AG09309 (cell line): ENCODE results near the gene CEP170B.
A peak's percentile ranks its signal among the peaks of the same experiment; 100 is the strongest.

Source experiments
- DNase-seq: peaks from one replicate; pipeline ENCODE4 v3.0.0-alpha.2; 2010; ENCODE audit warnings: low read depth
- H3K4me3 ChIP-seq: 2 replicates; pipeline ENCODE4 v1.5.1; 2011; ENCODE audit warnings: mild to moderate bottlenecking, low read depth, low read length, moderate library complexity; ENCODE audit not compliant: control insufficient read depth
- CTCF ChIP-seq: IDR thresholded peaks from 2 replicates; pipeline ENCODE4 v1.5.1; 2011; ENCODE audit warnings: mild to moderate bottlenecking, low read depth, low read length, inconsistent platforms; ENCODE audit not compliant: insufficient read depth, control insufficient read depth; ENCODE audit errors: missing control alignments

The CEP170B gene

DNA sequence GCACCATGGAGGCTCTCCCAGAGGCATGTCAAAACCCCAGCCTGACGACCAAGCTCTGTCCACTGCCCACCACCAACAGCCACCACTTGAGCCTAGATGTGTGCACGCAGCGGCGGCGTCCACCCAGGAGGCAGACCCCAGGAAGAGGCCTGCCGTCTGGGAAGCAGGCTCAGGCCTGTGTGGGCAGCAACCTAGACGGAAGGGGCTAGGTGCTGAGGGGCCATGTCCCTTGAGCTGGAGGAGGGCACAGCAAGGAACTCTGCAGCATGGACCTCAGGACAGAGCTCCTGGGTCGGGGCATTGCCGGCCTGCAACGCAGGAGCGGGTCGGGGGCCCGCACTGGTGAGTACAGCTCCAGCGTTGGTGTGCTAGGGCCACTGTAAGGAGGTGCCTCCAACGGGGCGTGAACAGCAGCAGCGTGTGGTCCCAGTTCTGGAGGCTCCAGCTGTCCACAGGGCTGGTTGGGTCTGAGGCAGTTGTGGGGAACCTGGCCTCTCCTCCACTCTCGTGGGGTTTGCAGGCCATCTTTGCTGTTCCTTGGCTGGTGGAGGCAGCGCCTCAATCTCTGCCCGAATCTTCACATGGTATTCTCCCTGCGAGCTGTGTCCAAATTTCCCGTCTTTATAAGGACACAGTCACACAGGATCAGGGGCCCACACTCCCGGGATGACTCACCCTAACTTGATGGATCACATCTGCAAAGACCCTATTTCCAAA lies 43.7 kb upstream of the CEP170B start:
- DNase-seq = no peak
- no peak for TF ChIP-seq CTCF
- H3K4me3 ChIP-seq = no peak overlapping the region

GRCh38 chr14:104821971-104822608 lies 43.0 kb upstream of the CEP170B start:
- H3K4me3 ChIP-seq = no peak overlapping the region
- no peak for DNase-seq
- no peak for TF ChIP-seq CTCF

- no peak for DNase-seq
- TF ChIP-seq CTCF = no peak
- H3K4me3 ChIP-seq = no peak overlapping the region
These were observed 42.0 kb upstream of the CEP170B start for GRCh38 chr14:104822821-104823615.

GRCh38 chr14:104824353-104824997 lies 40.6 kb upstream of the CEP170B start:
- no peak for TF ChIP-seq CTCF
- no peak for DNase-seq

DNA sequence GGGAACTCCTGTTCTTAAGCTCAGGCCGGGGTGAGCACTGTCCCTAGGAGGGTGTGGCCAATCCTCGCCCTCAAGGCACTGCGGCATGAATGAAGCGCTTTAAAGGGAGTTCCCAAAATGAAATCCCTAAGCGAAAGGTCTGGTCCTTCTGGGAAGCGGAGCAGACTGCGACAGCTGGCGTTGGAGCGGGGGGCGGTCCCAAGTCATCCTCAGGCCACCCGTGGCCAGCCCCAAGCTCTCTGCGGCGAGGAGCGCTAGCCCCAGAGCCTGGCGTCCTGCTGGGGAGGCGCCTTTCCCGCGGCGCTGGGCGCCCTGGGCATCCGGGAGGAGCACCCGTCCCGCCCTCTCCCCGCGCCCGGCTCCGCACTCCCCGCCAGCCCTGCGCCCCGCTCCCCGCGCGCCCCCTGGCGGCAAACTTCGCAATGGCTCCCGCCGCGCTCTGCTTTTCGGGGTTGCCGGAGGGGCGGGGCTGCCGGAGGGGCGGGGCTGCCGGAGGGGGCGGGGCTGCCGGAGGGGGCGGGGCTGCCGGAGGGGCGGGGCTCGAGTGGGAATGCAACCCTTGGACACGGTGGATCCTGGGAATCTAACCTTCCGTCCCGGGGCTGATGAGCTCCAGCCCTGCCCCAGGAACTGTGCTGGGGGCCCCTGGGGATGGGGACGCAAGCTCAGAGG lies 38.7 kb upstream of the CEP170B start:
- DNase-seq = no peak
- TF ChIP-seq CTCF = peak; percentile 58
- H3K4me3 ChIP-seq = peak overlapping the region; percentile 79

More at GRCh38 chr14:104824353-104824997, 40.6 kb upstream of the CEP170B start:
- H3K4me3 ChIP-seq = no peak overlapping the region

- H3K4me3 ChIP-seq = peak overlapping the region; percentile 52
- TF ChIP-seq CTCF = no peak
- no peak for DNase-seq
These were observed 38.2 kb upstream of the CEP170B start for GRCh38 chr14:104826861-104827176.
